Glomerular endothelial cell (primary cell): ENCODE data around the gene MAMSTR. TPM values are rescaled to one million over a fixed set of nuclear protein-coding genes. Genes with fewer than 3 reads are reported as not detected.
"Not testable (repeated sequence)": the region's sequence is repeated elsewhere in the genome, so short reads cannot be mapped to it uniquely, and the experiment has no call there.

ENCODE experiments used
- DNase-seq: peaks from one replicate; pipeline ENCODE4 v3.0.0-alpha.2; 2011; ENCODE audit warnings: low read depth, low spot score; ENCODE audit errors: extremely low read depth
- total RNA-seq: library from RNA; depleted of rRNA; stranded (reverse); fragments of >200 nt; gene quantifications from 2 replicates; pipeline ENCODE4 v1.2.3, GENCODE V29; 2015

MAMSTR gene
- total RNA-seq = 0.29 and 1.6 TPM in 2 replicates

GRCh38 chr19:48719263-48720171, at the start of gene MAMSTR:
TSS of gene MAMSTR (minus strand) at chr19:48719725. CDS start at chr19:48719031, 694 bp downstream.
- DNase-seq = no peak

GRCh38 chr19:48768994-48769713, 49.6 kb upstream of the MAMSTR start:
- DNase-seq = no peak

GRCh38 chr19:48768171-48768753, 48.7 kb upstream of the MAMSTR start:
- not testable (repeated sequence) for DNase-seq

GRCh38 chr19:48765816-48766215, 46.3 kb upstream of the MAMSTR start:
- not testable (repeated sequence) for DNase-seq

- no peak for DNase-seq
These were observed 41.1 kb upstream of the MAMSTR start for GRCh38 chr19:48760504-48761205.

GRCh38 chr19:48757741-48758144, 38.2 kb upstream of the MAMSTR start:
- no peak for DNase-seq

GRCh38 chr19:48757089-48757675, 37.7 kb upstream of the MAMSTR start:
- no peak for DNase-seq

- DNase-seq = no peak
These were observed 37.2 kb upstream of the MAMSTR start for GRCh38 chr19:48756686-48757085.

GRCh38 chr19:48756212-48756611, 36.7 kb upstream of the MAMSTR start:
- no peak for DNase-seq

GRCh38 chr19:48755787-48756186, 36.3 kb upstream of the MAMSTR start:
- no peak for DNase-seq

GRCh38 chr19:48755084-48755641, 35.6 kb upstream of the MAMSTR start, which contains the start of gene FGF21:
TSS of gene FGF21 (plus strand) at chr19:48755524. CDS start at chr19:48756237, 713 bp downstream.
- DNase-seq = no peak

- no peak for DNase-seq
These were observed 33.2 kb upstream of the MAMSTR start, which contains the start of gene FUT1 for GRCh38 chr19:48752496-48753365. TSS of gene FUT1 (minus strand) at chr19:48752641. CDS start at chr19:48751281, 1,360 bp downstream.

- DNase-seq = no peak
These were observed 32.4 kb upstream of the MAMSTR start for GRCh38 chr19:48751845-48752495.

- no peak for DNase-seq
These were observed 31.4 kb upstream of the MAMSTR start for GRCh38 chr19:48750771-48751504.

GRCh38 chr19:48750351-48750750, 30.8 kb upstream of the MAMSTR start:
- no peak for DNase-seq

- DNase-seq = no peak
These were observed 30.2 kb upstream of the MAMSTR start for GRCh38 chr19:48749571-48750198.
